Ascending aorta (tissue), 2 donors: ENCODE results near the gene CCSER1. TPM values are rescaled to one million over a fixed set of nuclear protein-coding genes. Genes with fewer than 3 reads are reported as not detected.

Experiments
- DNase-seq, 2 donors: peaks; one replicate each; pipeline ENCODE4 v3.0.0-alpha.2; 2019; ENCODE audit warnings: low spot score in 2 of 2
- H3K27ac ChIP-seq, 2 donors: fragments of 200-600 bp; sonication (generic); one replicate each; pipeline ENCODE4 v1.5.1; 2016 to 2017; ENCODE audit warnings: mild to moderate bottlenecking in 1 of 2
- H3K27me3 ChIP-seq: fragments of 200-600 bp; sonication (generic); one replicate; pipeline ENCODE4 v1.5.1; 2017
- H3K36me3 ChIP-seq, 2 donors: fragments of 200-600 bp; sonication (generic); one replicate each; pipeline ENCODE4 v1.5.1; 2016
- H3K4me1 ChIP-seq, 2 donors: fragments of 200-600 bp; sonication (generic); one replicate each; pipeline ENCODE4 v1.5.1; 2016 to 2017; ENCODE audit warnings: mild to moderate bottlenecking in 1 of 2
- H3K4me3 ChIP-seq, 2 donors: fragments of 200-600 bp; sonication (generic); one replicate each; pipeline ENCODE4 v1.5.1; 2016 to 2017; ENCODE audit warnings: mild to moderate bottlenecking in 1 of 2
- H3K9me3 ChIP-seq, 2 donors: fragments of 200-600 bp; sonication (generic); one replicate each; pipeline ENCODE4 v1.5.1; 2016
- intact Hi-C: fragments of 100-400 bp; cut with DNase I; formaldehyde crosslinking; loops from one replicate; pipeline ENCODE4 v1.15.1; 2023
- total RNA-seq: library from RNA; depleted of rRNA; stranded (reverse); fragments of >200 nt; gene quantifications from one replicate; pipeline ENCODE4 v1.1.0, GENCODE V29; 2016
- TF ChIP-seq, protein P1 (sequence below), 3 experiments: fragments of 200-600 bp in 2 of 3; fragments of 450-650 bp in 1 of 3; sonication (generic) in 2 of 3; IDR thresholded peaks; one replicate each; pipeline ENCODE4 v1.5.1; 2016 to 2019; ENCODE audit warnings: antibody characterized with exemption in 3 of 3, mild to moderate bottlenecking in 1 of 3, moderate library complexity in 1 of 3

Gene CCSER1
- total RNA-seq, 1 donor from 2014 or later = 8.9 TPM

DNA sequence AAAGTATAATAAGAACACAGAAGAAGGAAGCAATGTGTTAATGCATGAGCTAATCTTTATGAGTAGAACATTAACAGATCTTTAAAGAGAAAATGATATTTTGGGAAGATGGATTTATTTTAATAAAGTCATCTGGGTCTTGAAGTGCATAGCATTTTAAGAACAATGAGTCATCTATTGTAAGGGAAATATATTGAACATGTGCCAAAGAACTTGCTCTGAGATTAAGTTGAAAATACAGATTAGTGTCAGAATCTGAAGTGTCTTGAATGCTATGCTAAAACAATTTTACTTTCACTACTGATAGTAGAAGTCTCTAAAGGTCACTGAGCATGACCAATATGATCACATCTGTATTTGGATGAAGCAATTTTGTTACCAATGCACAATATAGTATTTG, 1399.9 kb downstream of the CCSER1 start:
- Histone ChIP-seq H3K9me3 (no peaks in the 10 kb centered on the region), H3K4me3 (no peak overlapping the region), H3K36me3 (no peaks in the 10 kb centered on the region), H3K27ac (no peak overlapping the region), H3K27me3 (no peaks in the 10 kb centered on the region), H3K4me1 (no peaks in the 10 kb centered on the region)
- TF ChIP-seq, protein P1, sequence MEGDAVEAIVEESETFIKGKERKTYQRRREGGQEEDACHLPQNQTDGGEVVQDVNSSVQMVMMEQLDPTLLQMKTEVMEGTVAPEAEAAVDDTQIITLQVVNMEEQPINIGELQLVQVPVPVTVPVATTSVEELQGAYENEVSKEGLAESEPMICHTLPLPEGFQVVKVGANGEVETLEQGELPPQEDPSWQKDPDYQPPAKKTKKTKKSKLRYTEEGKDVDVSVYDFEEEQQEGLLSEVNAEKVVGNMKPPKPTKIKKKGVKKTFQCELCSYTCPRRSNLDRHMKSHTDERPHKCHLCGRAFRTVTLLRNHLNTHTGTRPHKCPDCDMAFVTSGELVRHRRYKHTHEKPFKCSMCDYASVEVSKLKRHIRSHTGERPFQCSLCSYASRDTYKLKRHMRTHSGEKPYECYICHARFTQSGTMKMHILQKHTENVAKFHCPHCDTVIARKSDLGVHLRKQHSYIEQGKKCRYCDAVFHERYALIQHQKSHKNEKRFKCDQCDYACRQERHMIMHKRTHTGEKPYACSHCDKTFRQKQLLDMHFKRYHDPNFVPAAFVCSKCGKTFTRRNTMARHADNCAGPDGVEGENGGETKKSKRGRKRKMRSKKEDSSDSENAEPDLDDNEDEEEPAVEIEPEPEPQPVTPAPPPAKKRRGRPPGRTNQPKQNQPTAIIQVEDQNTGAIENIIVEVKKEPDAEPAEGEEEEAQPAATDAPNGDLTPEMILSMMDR (IDR thresholded peaks at IDR 0.05) = no peak
- no peak for DNase-seq
- intact Hi-C loops = no loop called here

- H3K9me3 ChIP-seq = no peaks in the 10 kb centered on the region
- DNase-seq = no peak
- no peak overlapping the region for H3K4me3 ChIP-seq
- H3K36me3 ChIP-seq = no peaks in the 10 kb centered on the region
- no peak overlapping the region for H3K27ac ChIP-seq
- no peaks in the 10 kb centered on the region for H3K4me1 ChIP-seq
- intact Hi-C loops = no loop called here
- no peaks in the 10 kb centered on the region for H3K27me3 ChIP-seq
- TF ChIP-seq, protein P1 (IDR thresholded peaks at IDR 0.05) = no peak
These were observed 1440.4 kb downstream of the CCSER1 start for GRCh38 chr4:91567594-91567993.

GRCh38 chr4:91577864-91578263, 1450.7 kb downstream of the CCSER1 start:
- no peak for DNase-seq
- TF ChIP-seq, protein P1 (IDR thresholded peaks at IDR 0.05) = no peak
- Histone ChIP-seq H3K4me3 (no peak overlapping the region), H3K27me3 (no peaks in the 10 kb centered on the region), H3K27ac (no peak overlapping the region), H3K9me3 (no peaks in the 10 kb centered on the region), H3K36me3 (no peaks in the 10 kb centered on the region), H3K4me1 (no peaks in the 10 kb centered on the region)
- intact Hi-C loops = no loop called here

DNA sequence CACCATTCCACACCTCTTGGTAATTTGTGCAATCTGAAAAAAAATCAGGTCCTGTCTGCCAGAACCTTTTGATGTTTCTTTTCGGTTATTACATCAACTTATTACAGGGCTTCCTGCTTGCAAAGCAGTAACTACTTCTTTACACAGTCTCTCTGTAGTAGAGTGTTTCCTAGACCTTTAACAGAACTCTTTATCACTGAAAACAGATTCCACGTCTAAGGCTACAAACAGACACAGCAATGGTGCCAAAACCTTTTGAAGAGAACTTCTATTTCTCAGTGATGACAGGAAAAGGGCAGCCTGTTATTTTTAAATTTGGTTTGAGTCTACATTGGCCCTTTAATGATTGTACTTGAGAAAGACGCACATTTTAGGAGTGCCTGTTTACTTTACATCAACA, 1463.1 kb downstream of the CCSER1 start:
- Histone ChIP-seq H3K4me3 (no peak overlapping the region), H3K27ac (no peak overlapping the region), H3K4me1 (no peaks in the 10 kb centered on the region), H3K9me3 (no peaks in the 10 kb centered on the region), H3K36me3 (no peaks in the 10 kb centered on the region), H3K27me3 (no peaks in the 10 kb centered on the region)
- intact Hi-C loops = no loop called here
- DNase-seq = no peak
- TF ChIP-seq, protein P1 (IDR thresholded peaks at IDR 0.05) = no peak

DNA sequence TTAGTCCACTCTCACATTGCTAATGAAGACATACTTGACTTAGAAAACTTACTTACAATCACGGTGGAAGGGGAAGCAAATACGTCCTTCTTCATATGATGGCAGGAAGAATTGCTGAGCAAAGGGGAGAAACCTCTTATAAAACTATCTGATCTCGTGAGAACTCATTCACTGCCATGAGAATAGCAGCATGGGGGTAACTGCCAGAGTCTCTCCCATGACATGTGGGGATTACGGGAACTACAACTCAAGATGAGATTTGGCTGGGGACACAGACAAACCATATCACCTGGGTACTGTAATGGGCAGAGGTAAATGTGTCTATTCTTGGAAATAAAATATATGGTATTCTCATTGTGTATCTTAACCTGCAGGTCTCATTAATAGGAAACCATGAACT, 1464.9 kb downstream of the CCSER1 start:
- Histone ChIP-seq H3K4me1 (no peaks in the 10 kb centered on the region), H3K4me3 (no peak overlapping the region), H3K36me3 (no peaks in the 10 kb centered on the region), H3K27ac (no peak overlapping the region), H3K27me3 (no peaks in the 10 kb centered on the region), H3K9me3 (no peaks in the 10 kb centered on the region)
- intact Hi-C loops = no loop called here
- DNase-seq = no peak
- TF ChIP-seq, protein P1 (IDR thresholded peaks at IDR 0.05) = no peak

DNA sequence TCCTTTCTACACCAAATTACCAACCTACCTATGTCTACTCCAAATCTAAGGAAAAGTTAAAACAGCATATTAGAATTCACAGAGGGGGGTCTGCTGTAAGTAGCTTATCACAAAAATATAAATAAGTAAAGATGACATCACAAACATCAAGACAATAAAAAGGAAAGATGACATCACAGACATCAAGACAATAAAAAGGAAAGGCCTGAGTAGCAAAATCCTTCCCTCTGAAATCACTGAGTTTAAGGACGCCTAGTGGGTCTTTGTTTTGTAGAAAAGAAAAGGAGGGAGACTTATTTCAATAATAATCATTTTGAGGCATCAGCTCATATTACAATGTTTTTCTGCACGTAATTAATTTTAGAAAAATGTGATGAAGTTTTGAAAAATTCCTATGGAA, 1469.5 kb downstream of the CCSER1 start:
- Histone ChIP-seq H3K27ac (no peak overlapping the region), H3K4me3 (no peak overlapping the region), H3K9me3 (no peaks in the 10 kb centered on the region), H3K36me3 (no peaks in the 10 kb centered on the region), H3K27me3 (no peaks in the 10 kb centered on the region), H3K4me1 (no peaks in the 10 kb centered on the region)
- no peak for DNase-seq
- intact Hi-C loops = no loop called here
- TF ChIP-seq, protein P1 (IDR thresholded peaks at IDR 0.05) = no peak
